ENCODE data around the gene SNRNP70.
A peak's percentile ranks its signal among the peaks of the same experiment; 100 is the strongest.

Gene SNRNP70

DNA sequence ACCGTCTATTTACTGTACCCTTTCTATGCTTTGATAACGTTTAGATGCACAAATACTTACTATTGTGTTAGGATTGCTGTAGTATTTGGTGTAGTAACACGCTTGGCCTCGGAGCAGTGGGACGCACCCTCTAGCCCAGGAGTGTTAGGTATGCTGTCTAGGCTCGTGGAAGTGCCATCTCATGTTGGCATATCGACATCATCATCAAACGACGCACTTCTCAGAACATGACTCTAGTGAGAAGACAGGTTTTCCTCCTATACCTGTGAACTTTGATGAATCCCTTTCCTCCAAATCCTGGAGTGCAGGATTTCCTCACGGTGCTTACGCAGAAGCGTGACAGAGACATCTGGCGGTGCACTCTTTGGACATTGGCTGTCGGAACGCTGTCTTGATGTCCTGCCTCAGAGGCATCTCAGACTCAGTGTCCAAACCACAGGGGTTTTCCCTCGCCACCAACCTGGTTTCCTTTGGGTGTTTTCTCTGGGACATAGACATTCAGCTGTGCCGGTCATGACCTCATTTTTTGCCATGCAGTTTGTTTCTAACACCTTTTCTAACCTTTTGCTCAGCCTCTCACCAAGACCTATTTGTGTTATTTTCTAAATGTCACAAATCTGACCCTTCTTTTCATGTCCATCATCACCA is 6.3 kb downstream of the SNRNP70 start:
- TF ChIP-seq, protein P1, sequence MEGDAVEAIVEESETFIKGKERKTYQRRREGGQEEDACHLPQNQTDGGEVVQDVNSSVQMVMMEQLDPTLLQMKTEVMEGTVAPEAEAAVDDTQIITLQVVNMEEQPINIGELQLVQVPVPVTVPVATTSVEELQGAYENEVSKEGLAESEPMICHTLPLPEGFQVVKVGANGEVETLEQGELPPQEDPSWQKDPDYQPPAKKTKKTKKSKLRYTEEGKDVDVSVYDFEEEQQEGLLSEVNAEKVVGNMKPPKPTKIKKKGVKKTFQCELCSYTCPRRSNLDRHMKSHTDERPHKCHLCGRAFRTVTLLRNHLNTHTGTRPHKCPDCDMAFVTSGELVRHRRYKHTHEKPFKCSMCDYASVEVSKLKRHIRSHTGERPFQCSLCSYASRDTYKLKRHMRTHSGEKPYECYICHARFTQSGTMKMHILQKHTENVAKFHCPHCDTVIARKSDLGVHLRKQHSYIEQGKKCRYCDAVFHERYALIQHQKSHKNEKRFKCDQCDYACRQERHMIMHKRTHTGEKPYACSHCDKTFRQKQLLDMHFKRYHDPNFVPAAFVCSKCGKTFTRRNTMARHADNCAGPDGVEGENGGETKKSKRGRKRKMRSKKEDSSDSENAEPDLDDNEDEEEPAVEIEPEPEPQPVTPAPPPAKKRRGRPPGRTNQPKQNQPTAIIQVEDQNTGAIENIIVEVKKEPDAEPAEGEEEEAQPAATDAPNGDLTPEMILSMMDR (IDR thresholded peaks at IDR 0.05) = no peak
- Histone ChIP-seq H3K9ac (no peak overlapping the region), H3K4me2 (ENCODE audit: low read length) (no peak overlapping the region), H3K9me3 (ENCODE audit: control insufficient read depth, low read length) (no peaks in the 10 kb centered on the region), H3K4me3 (ENCODE audit: low read depth, low read length) (no peak overlapping the region), H3K27me3 (ENCODE audit: control insufficient read depth, insufficient read depth, low read length) (no peaks in the 10 kb centered on the region), H3K27ac (no peak overlapping the region), H3K79me2 (peaks cover 46% of the 10 kb centered on the region), H2AFZ (no peak overlapping the region), H3K36me3 (ENCODE audit: control insufficient read depth, insufficient read depth, low read length) (no peaks in the 10 kb centered on the region), H3K4me1 (peaks cover 6% of the 10 kb centered on the region)

DNA sequence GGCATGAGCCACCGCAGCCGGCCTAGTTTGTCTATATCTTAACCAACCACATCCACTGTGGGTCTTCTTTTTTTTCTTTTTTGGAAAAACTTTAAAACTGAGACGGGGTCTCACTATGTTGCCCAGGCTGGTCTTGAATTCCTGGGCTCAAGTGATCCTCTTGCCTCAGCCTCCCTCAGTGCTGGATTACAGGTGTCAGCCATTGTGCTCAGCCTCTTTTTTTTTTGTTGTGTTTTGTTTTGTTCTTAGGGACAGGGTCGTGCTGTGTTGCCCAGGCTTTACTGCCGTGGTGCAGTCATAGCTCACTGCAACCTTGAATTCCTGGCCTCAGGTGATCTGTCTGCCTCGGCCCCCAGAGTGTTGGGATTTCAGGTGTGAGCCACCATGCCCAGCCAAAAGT is 7.4 kb downstream of the SNRNP70 start:
- Histone ChIP-seq H3K4me2 (ENCODE audit: low read length) (no peak overlapping the region), H3K4me1 (peaks cover under 1% of the 10 kb centered on the region), H3K27me3 (ENCODE audit: control insufficient read depth, insufficient read depth, low read length) (no peaks in the 10 kb centered on the region), H3K4me3 (ENCODE audit: low read depth, low read length) (no peak overlapping the region), H3K9ac (no peak overlapping the region), H3K79me2 (peaks cover 34% of the 10 kb centered on the region), H2AFZ (no peak overlapping the region), H3K9me3 (ENCODE audit: control insufficient read depth, low read length) (no peaks in the 10 kb centered on the region), H3K36me3 (ENCODE audit: control insufficient read depth, insufficient read depth, low read length) (no peaks in the 10 kb centered on the region), H3K27ac (no peak overlapping the region)
- TF ChIP-seq, protein P1 (IDR thresholded peaks at IDR 0.05) = no peak

- no peak overlapping the region for H3K9ac ChIP-seq
- TF ChIP-seq, protein P1 (IDR thresholded peaks at IDR 0.05) = no peak
- H3K27ac ChIP-seq = no peak overlapping the region
- H3K4me1 ChIP-seq = no peaks in the 10 kb centered on the region
- H3K79me2 ChIP-seq = peaks cover 37% of the 10 kb centered on the region
- H3K27me3 ChIP-seq (ENCODE audit: control insufficient read depth, insufficient read depth, low read length) = no peaks in the 10 kb centered on the region
- H2AFZ ChIP-seq = no peak overlapping the region
- H3K4me3 ChIP-seq (ENCODE audit: low read depth, low read length) = no peak overlapping the region
- H3K36me3 ChIP-seq (ENCODE audit: control insufficient read depth, insufficient read depth, low read length) = no peaks in the 10 kb centered on the region
- no peak overlapping the region for H3K4me2 ChIP-seq (ENCODE audit: low read length)
- H3K9me3 ChIP-seq (ENCODE audit: control insufficient read depth, low read length) = no peaks in the 10 kb centered on the region
Measured at GRCh38 chr19:49094505-49095482, 9.5 kb downstream of the SNRNP70 start.

DNA sequence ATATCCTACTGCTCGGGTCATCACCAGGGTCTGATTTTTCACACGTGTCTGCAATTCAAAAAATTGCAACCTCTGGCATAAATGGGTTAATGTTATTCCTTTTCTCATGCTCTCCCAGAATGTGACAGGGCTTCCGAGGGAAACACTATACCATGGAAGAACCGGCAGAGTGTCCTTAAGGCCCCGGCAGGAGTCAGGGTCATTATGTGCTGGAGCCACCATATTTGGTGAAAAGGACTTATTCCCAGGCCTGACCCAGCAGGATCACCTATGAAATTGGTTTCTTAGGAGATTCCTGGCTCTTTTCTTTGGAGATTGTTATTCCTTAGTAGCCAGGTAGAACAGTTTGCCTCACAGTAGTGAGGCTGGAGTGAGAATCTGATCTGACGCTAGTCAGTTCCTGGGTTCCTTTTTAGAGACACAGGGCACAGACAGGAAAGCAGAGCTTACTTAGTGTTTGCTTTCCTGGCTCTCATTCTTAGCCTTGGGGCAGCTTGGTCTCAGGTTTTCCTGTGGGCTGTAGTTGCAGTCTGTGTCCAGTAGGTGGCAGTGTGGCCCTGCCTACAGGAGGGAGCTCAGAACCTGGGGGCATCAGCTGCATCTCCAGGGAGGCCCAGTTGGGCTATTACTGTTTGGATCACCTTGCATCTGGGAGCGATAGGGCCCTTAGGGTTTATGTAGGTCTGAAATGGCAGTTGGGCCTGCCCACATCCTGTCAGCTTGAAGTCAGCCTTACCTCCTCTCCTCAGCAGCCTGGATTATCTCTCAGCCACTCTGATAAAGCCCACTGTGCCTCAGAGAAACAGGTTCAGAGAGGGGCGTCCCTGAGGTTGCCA is 12.4 kb downstream of the SNRNP70 start:
- Histone ChIP-seq H3K27me3 (ENCODE audit: control insufficient read depth, insufficient read depth, low read length) (no peaks in the 10 kb centered on the region), H3K4me1 (no peaks in the 10 kb centered on the region), H3K4me2 (ENCODE audit: low read length) (no peak overlapping the region), H3K9ac (no peak overlapping the region), H3K9me3 (ENCODE audit: control insufficient read depth, low read length) (no peaks in the 10 kb centered on the region), H3K79me2 (peaks cover 29% of the 10 kb centered on the region), H2AFZ (no peak overlapping the region), H3K36me3 (ENCODE audit: control insufficient read depth, insufficient read depth, low read length) (no peaks in the 10 kb centered on the region), H3K4me3 (ENCODE audit: low read depth, low read length) (no peak overlapping the region), H3K27ac (no peak overlapping the region)
- TF ChIP-seq, protein P1 (IDR thresholded peaks at IDR 0.05) = peak; percentile 100

All from parathyroid adenoma (tissue), 2 donors.